IPS DF 19.7 (cell line): Measurements from ENCODE around the gene ZNF385B.

Experiments used
- DNase-seq: peaks from one replicate; pipeline ENCODE4 v3.0.0-alpha.2; 2013; ENCODE audit warnings: low read depth, low spot score

ZNF385B gene

GRCh38 chr2:179856205-179856604 lies 5.2 kb downstream of the ZNF385B start:
- no peak for DNase-seq

- no peak for DNase-seq
Observed at GRCh38 chr2:179855673-179856072, 5.7 kb downstream of the ZNF385B start.

- DNase-seq = no peak
Observed at GRCh38 chr2:179854891-179855290, 6.5 kb downstream of the ZNF385B start.

- no peak for DNase-seq
Observed at GRCh38 chr2:179853108-179853507, 8.3 kb downstream of the ZNF385B start.

- no peak for DNase-seq
Observed at GRCh38 chr2:179850188-179850587, 11.2 kb downstream of the ZNF385B start.

- no peak for DNase-seq
Observed at GRCh38 chr2:179849719-179850118, 11.7 kb downstream of the ZNF385B start.

- no peak for DNase-seq
Observed at GRCh38 chr2:179843541-179843940, 17.9 kb downstream of the ZNF385B start.

- no peak for DNase-seq
Observed at GRCh38 chr2:179842498-179843153, 18.8 kb downstream of the ZNF385B start.

- no peak for DNase-seq
Observed at GRCh38 chr2:179840840-179841239, 20.6 kb downstream of the ZNF385B start.

- no peak for DNase-seq
Observed at GRCh38 chr2:179837408-179837807, 24.0 kb downstream of the ZNF385B start.

GRCh38 chr2:179830043-179830787 lies 31.2 kb downstream of the ZNF385B start:
- no peak for DNase-seq

GRCh38 chr2:179826297-179826696 lies 35.1 kb downstream of the ZNF385B start:
- no peak for DNase-seq

GRCh38 chr2:179825494-179825893 lies 35.9 kb downstream of the ZNF385B start:
- no peak for DNase-seq

GRCh38 chr2:179824961-179825360 lies 36.5 kb downstream of the ZNF385B start:
- DNase-seq = no peak

GRCh38 chr2:179822540-179822939 lies 38.9 kb downstream of the ZNF385B start:
- DNase-seq = no peak

- DNase-seq = no peak
Observed at GRCh38 chr2:179818546-179818945, 42.9 kb downstream of the ZNF385B start.

GRCh38 chr2:179817181-179817841 lies 44.1 kb downstream of the ZNF385B start:
- DNase-seq = no peak

GRCh38 chr2:179814050-179814449 lies 47.4 kb downstream of the ZNF385B start:
- DNase-seq = no peak

GRCh38 chr2:179812501-179812900 lies 48.9 kb downstream of the ZNF385B start:
- DNase-seq = no peak

GRCh38 chr2:179811042-179811441 lies 50.4 kb downstream of the ZNF385B start:
- DNase-seq = no peak

GRCh38 chr2:179809606-179810005 lies 51.8 kb downstream of the ZNF385B start:
- no peak for DNase-seq

- no peak for DNase-seq
Observed at GRCh38 chr2:179805001-179805400, 56.4 kb downstream of the ZNF385B start.

- no peak for DNase-seq
Observed at GRCh38 chr2:179804206-179804605, 57.2 kb downstream of the ZNF385B start.
